ENCODE data around the gene ANKRD9.

DNA sequence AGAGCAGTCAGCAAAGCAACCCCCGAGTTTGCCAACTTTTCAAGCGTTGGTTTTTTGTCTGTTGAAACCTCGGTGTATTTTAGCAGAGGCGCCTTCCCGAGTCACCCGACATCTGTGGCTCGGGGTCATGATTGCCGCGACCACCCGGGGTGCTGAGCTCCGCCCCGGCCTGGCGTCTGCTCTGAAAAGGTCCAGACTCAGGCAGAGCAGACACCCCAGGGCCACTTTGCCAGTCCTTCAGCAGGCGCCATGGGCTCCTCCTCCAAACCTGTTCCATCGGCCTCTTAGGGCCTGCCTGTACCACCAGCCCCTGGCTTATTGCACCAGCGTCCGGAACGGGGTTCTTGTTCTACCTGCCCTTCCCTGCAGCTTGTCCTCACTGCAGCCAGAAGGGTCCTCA lies 19.1 kb downstream of the ANKRD9 start:
- TF ChIP-seq, protein P1, sequence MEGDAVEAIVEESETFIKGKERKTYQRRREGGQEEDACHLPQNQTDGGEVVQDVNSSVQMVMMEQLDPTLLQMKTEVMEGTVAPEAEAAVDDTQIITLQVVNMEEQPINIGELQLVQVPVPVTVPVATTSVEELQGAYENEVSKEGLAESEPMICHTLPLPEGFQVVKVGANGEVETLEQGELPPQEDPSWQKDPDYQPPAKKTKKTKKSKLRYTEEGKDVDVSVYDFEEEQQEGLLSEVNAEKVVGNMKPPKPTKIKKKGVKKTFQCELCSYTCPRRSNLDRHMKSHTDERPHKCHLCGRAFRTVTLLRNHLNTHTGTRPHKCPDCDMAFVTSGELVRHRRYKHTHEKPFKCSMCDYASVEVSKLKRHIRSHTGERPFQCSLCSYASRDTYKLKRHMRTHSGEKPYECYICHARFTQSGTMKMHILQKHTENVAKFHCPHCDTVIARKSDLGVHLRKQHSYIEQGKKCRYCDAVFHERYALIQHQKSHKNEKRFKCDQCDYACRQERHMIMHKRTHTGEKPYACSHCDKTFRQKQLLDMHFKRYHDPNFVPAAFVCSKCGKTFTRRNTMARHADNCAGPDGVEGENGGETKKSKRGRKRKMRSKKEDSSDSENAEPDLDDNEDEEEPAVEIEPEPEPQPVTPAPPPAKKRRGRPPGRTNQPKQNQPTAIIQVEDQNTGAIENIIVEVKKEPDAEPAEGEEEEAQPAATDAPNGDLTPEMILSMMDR (IDR thresholded peaks at IDR 0.05), result no peak
- TF ChIP-seq POLR2A (IDR thresholded peaks at IDR 0.05), result no peak

All from upper lobe of left lung (tissue), 4 donors.